ENCODE data around the gene PLXNA4.

- TF ChIP-seq EZH2 (IDR thresholded peaks at IDR 0.05; ENCODE audit: borderline replicate concordance), result no peak
- no peak for TF ChIP-seq EZH2phosphoT487 (IDR thresholded peaks at IDR 0.05; ENCODE audit: low read depth, severe bottlenecking, unreplicated experiment)
- no peak for TF ChIP-seq CTCF (IDR thresholded peaks at IDR 0.05; ENCODE audit: poor library complexity)
These were observed 452.5 kb downstream of the PLXNA4 start for GRCh38 chr7:132123773-132124172.

All from hepatocyte (in vitro differentiated cells).